H1 (cell line): ENCODE results near the gene SH2D4B. TPM values are rescaled to one million over a fixed set of nuclear protein-coding genes. Genes with fewer than 3 reads are reported as not detected.
"Not testable (repeated sequence)": the region's sequence is repeated elsewhere in the genome, so short reads cannot be mapped to it uniquely, and the experiment has no call there.

Source experiments
- CTCF ChIA-PET: fragments of 300-600 bp; sonication (Branson Sonifier 250); formaldehyde crosslinking; loops from one replicate; lab custom pipeline; 2021; ENCODE audit not compliant: partially characterized antibody; lab: Charles Lee
- POLR2A ChIA-PET: fragments of 300-600 bp; sonication (Branson Sonifier 250); formaldehyde crosslinking; loops from one replicate; lab custom pipeline; 2021; ENCODE audit warnings: inconsistent platforms; ENCODE audit not compliant: partially characterized antibody; lab: Charles Lee
- DNase-seq, 2 experiments: peaks; one replicate each; pipeline versions ENCODE4 v3.0.0 to v3.0.0-alpha.2; 2010 to 2022; ENCODE audit warnings: low spot score in 2 of 2, low read depth in 1 of 2, mixed read lengths in 1 of 2
- FAIRE-seq: peaks from 2 replicates; lab custom pipeline; 2011; peaks lifted over from hg19 to GRCh38; lab: Jason Lieb, UNC
- H2AFZ ChIP-seq: 2 replicates; pipeline ENCODE4 v1.8.1; 2012; ENCODE audit warnings: low read length, inconsistent platforms
- H2AK5ac ChIP-seq: 2 replicates; pipeline ENCODE4 v1.6.1; 2013; ENCODE audit warnings: low read depth, low read length
- H2BK120ac ChIP-seq: replicated peaks from 2 replicates; pipeline ENCODE3; 2013; ENCODE audit warnings: low read depth, low read length, inconsistent platforms
- H2BK12ac ChIP-seq: 2 replicates; pipeline ENCODE4 v1.6.1; 2013; ENCODE audit warnings: low read depth, low read length
- H2BK15ac ChIP-seq: 2 replicates; pipeline ENCODE4 v1.6.1; 2013; ENCODE audit warnings: low read length
- H2BK20ac ChIP-seq: 2 replicates; pipeline ENCODE4 v1.6.1; 2013; ENCODE audit warnings: low read length
- H2BK5ac ChIP-seq: 2 replicates; pipeline ENCODE4 v1.6.1; 2013; ENCODE audit warnings: low read depth, low read length
- H3K14ac ChIP-seq: 2 replicates; pipeline ENCODE4 v1.6.1; 2013; ENCODE audit warnings: inconsistent platforms; ENCODE audit not compliant: insufficient read length
- H3K18ac ChIP-seq: 2 replicates; pipeline ENCODE4 v1.6.1; 2013; ENCODE audit warnings: low read length; ENCODE audit errors: extremely low read depth
- H3K23ac ChIP-seq: 2 replicates; pipeline ENCODE4 v1.6.1; 2013; ENCODE audit warnings: inconsistent platforms; ENCODE audit not compliant: insufficient read length
- H3K23me2 ChIP-seq: 2 replicates; pipeline ENCODE4 v1.6.1; 2013; ENCODE audit warnings: low read depth, low read length
- H3K27ac ChIP-seq: 2 replicates; pipeline ENCODE4 v1.6.1; 2011; ENCODE audit warnings: low read depth, low read length, inconsistent platforms
- H3K27me3 ChIP-seq, 4 experiments: replicated peaks in 1 of 4; 1 replicate in 1 of 4; 2 replicates in 3 of 4; pipeline versions ENCODE4 v1.6.1 to v1.8.1; 2011 to 2013; ENCODE audit warnings: low read length in 3 of 4, mild to moderate bottlenecking in 3 of 4, inconsistent platforms in 2 of 4, mixed read lengths in 2 of 4, moderate library complexity in 1 of 4; ENCODE audit not compliant: control insufficient read depth in 3 of 4, insufficient read depth in 3 of 4; ENCODE audit errors: extremely low read depth in 1 of 4
- H3K36me3 ChIP-seq, 4 experiments: 2 replicates each; pipeline versions ENCODE4 v1.6.1 to v1.8.1; 2011 to 2013; ENCODE audit warnings: mild to moderate bottlenecking in 4 of 4, low read length in 3 of 4, moderate library complexity in 2 of 4, control low read depth in 1 of 4, inconsistent platforms in 1 of 4; ENCODE audit not compliant: insufficient read depth in 4 of 4, control insufficient read depth in 2 of 4
- H3K4ac ChIP-seq: replicated peaks from 2 replicates; pipeline ENCODE3; 2013; ENCODE audit warnings: low read length, low read depth, mixed read lengths, inconsistent platforms; ENCODE audit not compliant: insufficient read length
- H3K4me1 ChIP-seq, 4 experiments: replicated peaks in 1 of 4; 1 replicate in 1 of 4; 2 replicates in 3 of 4; pipeline versions ENCODE4 v1.6.1 to v1.8.1; 2011 to 2013; ENCODE audit warnings: low read length in 3 of 4, inconsistent platforms in 2 of 4, mixed read lengths in 1 of 4; ENCODE audit not compliant: insufficient read depth in 4 of 4, control insufficient read depth in 3 of 4
- H3K4me2 ChIP-seq, 2 experiments: 2 replicates each; pipeline versions ENCODE4 v1.6.1 to v1.8.1; 2011 to 2013; ENCODE audit warnings: low read depth in 2 of 2, low read length in 2 of 2, control low read depth in 1 of 2, inconsistent platforms in 1 of 2, mild to moderate bottlenecking in 1 of 2; ENCODE audit not compliant: insufficient read depth in 1 of 2
- H3K4me3 ChIP-seq, 4 experiments: fragments of 200-600, 300-600 bp in 1 of 4; sonication (generic), shearing (Covaris generic), sonication (Bioruptor Twin) in 1 of 4; 2 replicates each; pipeline versions ENCODE4 v1.5.1 to v1.8.1; 2011 to 2016; ENCODE audit warnings: low read length in 4 of 4, low read depth in 3 of 4, control low read depth in 2 of 4, inconsistent platforms in 2 of 4, mild to moderate bottlenecking in 2 of 4, mixed read lengths in 1 of 4, moderate library complexity in 1 of 4; ENCODE audit not compliant: insufficient read depth in 2 of 4; ENCODE audit errors: extremely low read depth in 1 of 4
- H3K56ac ChIP-seq: replicated peaks from 2 replicates; pipeline ENCODE3; 2013; ENCODE audit warnings: low read depth, mild to moderate bottlenecking, mixed read lengths, low read length, inconsistent platforms; ENCODE audit not compliant: insufficient read length
- H3K79me1 ChIP-seq: 2 replicates; pipeline ENCODE4 v1.6.1; 2013; ENCODE audit warnings: low read depth, low read length, control low read depth
- H3K79me2 ChIP-seq, 2 experiments: 2 replicates each; pipeline versions ENCODE4 v1.6.1 to v1.8.1; 2012 to 2013; ENCODE audit warnings: low read length in 2 of 2, mild to moderate bottlenecking in 2 of 2, inconsistent platforms in 1 of 2; ENCODE audit not compliant: insufficient read depth in 2 of 2, control insufficient read depth in 1 of 2
- H3K9ac ChIP-seq, 4 experiments: replicated peaks in 1 of 4; 1 replicate in 1 of 4; 2 replicates in 3 of 4; pipeline versions ENCODE4 v1.6.1 to v1.8.1; 2011 to 2013; ENCODE audit warnings: low read depth in 3 of 4, low read length in 3 of 4, control low read depth in 2 of 4, mild to moderate bottlenecking in 2 of 4, moderate library complexity in 2 of 4, inconsistent platforms in 1 of 4; ENCODE audit errors: extremely low read depth in 1 of 4
- H3K9me3 ChIP-seq, 2 experiments: 2 replicates each; pipeline versions ENCODE4 v1.6.1 to v1.8.1; 2012 to 2013; ENCODE audit warnings: mild to moderate bottlenecking in 2 of 2, moderate library complexity in 2 of 2, control low read depth in 1 of 2, inconsistent platforms in 1 of 2, low read depth in 1 of 2, low read length in 1 of 2, mixed read lengths in 1 of 2; ENCODE audit not compliant: insufficient read depth in 2 of 2
- H4K20me1 ChIP-seq, 2 experiments: replicated peaks in 1 of 2; 2 replicates each; pipeline versions ENCODE3 to v1.8.1; 2011 to 2013; ENCODE audit warnings: inconsistent platforms in 2 of 2, low read length in 2 of 2, mild to moderate bottlenecking in 1 of 2; ENCODE audit not compliant: insufficient read depth in 2 of 2, control insufficient read depth in 1 of 2
- H4K5ac ChIP-seq: 2 replicates; pipeline ENCODE4 v1.6.1; 2013; ENCODE audit warnings: low read length, low read depth, mixed read lengths, inconsistent platforms; ENCODE audit not compliant: insufficient read length
- H4K8ac ChIP-seq: 2 replicates; pipeline ENCODE4 v1.8.0; 2013; ENCODE audit warnings: mild to moderate bottlenecking, moderate library complexity, low read length, inconsistent platforms; ENCODE audit not compliant: insufficient read depth; ENCODE audit errors: extremely low read depth
- H4K91ac ChIP-seq: replicated peaks from 2 replicates; pipeline ENCODE3; 2013; ENCODE audit warnings: low read length, mixed read lengths, inconsistent platforms; ENCODE audit not compliant: insufficient read length
- EZH2 ChIP-seq: fragments of 200-600 bp; sonication (generic); IDR thresholded peaks from 2 replicates; pipeline ENCODE4 v1.7.1; 2012; ENCODE audit warnings: low read depth, mild to moderate bottlenecking, moderate library complexity, low read length, inconsistent platforms; ENCODE audit not compliant: severe bottlenecking
- KDM4A ChIP-seq: IDR thresholded peaks from one replicate; pipeline ENCODE4 v1.7.1; 2012; ENCODE audit warnings: low read depth, mild to moderate bottlenecking, moderate library complexity, low read length, inconsistent platforms; ENCODE audit not compliant: severe bottlenecking
- POLR2A ChIP-seq, 2 experiments: IDR thresholded peaks; 1 replicate in 1 of 2; 2 replicates in 1 of 2; pipeline ENCODE4 v1.6.1; 2011; ENCODE audit warnings: low read depth in 2 of 2, low read length in 2 of 2, mild to moderate bottlenecking in 2 of 2; ENCODE audit errors: control extremely low read depth in 1 of 2
- RXRA ChIP-seq: IDR thresholded peaks from 2 replicates; pipeline ENCODE4 v1.6.1; 2011; ENCODE audit warnings: low read depth, mild to moderate bottlenecking, low read length, moderate library complexity; ENCODE audit not compliant: insufficient read depth
- TBP ChIP-seq: IDR thresholded peaks from 2 replicates; pipeline ENCODE4 v1.6.1; 2011; ENCODE audit warnings: low read depth, low read length, improper control_type of control experiment
- WGBS, 2 experiments: shearing (Covaris generic) in 1 of 2; methylation state at CpG; one replicate each; pipeline versions ENCODE4 v1.1.6 to v1.1.7; 2013 to 2015; ENCODE audit warnings: low lambda C conversion rate in 2 of 2, mixed read lengths in 2 of 2, inconsistent platforms in 1 of 2, low coverage in 1 of 2, missing lambda C conversion rate in 1 of 2; ENCODE audit not compliant: insufficient replicate concordance in 2 of 2, insufficient coverage in 1 of 2, insufficient read length in 1 of 2; ENCODE audit errors: extremely low coverage in 1 of 2, missing lambda C conversion rate in 1 of 2; 5-methylcytosine and 5-hydroxymethylcytosine counted together
- polyA plus RNA-seq, 7 experiments: library from polyadenylated mRNA; depleted of rRNA in 3 of 7; stranded (reverse) in 5 of 7; unstranded in 2 of 7; fragments of >200 nt in 5 of 7; fragments of 200-250 nt in 2 of 7; gene quantifications; 1 replicate in 5 of 7; 2 replicates in 1 of 7; 4 replicates in 1 of 7; pipeline versions ENCODE4 v1.2.1 to v1.2.3, GENCODE V29; 2011 to 2013; ENCODE audit warnings: missing spikeins in 2 of 7, mixed read lengths in 2 of 7
- total RNA-seq: library from RNA; stranded (reverse); fragmentation: NEBNext Ultra II Directional; extraction: Animal tissue kit (Norgen Biotek cat#: 25700); gene quantifications from 2 replicates; pipeline ENCODE4 v1.2.1, GENCODE V29; 2021

Gene SH2D4B
- total and polyA plus RNA-seq, 2 of the 8 experiments (the other 6 are each of a cell fraction or from before 2014, with no cell fraction given): 0.06 to 0.13 TPM

DNA sequence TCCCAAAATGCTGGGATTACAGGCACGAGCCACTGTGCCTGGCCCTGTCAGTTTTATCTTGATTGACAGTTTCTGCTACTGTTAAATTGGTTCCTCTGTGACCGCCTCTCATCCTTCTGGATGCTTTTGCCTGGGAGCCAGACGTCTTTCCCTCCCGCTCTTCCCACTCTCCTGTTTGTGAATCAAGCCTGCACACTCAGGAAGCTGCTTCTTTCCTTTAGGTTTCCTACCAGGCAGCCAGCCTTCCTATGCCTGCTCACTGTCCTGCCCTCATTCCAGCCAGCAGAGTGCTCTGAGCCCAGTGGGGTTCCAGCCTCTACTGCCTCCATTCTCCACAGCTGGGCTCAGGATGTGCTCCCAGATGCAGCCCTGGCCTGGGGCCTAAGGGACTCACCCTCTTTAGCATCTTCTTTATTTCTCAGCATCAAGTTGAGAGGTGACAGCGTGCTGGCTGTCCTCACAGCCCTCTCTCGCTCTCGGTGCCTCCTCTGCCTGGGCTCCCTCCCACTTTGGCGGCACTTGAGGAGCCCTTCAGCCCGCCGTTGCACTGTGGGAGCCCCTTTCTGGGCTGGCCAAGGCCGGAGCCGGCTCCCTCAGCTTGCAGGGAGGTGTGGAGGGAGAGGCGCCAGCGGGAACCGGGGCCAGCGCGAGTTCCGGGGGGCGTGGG is 5.1 kb downstream of the SH2D4B start (continued):
- TF ChIP-seq RXRA (no peak), TBP (no peak), POLR2A (IDR thresholded peaks at IDR 0.05; ENCODE audit: control extremely low read depth in 1 of 2, low read depth in 2 of 2, low read length in 2 of 2) (no peak), EZH2 (no peak), KDM4A (no peak)

DNA sequence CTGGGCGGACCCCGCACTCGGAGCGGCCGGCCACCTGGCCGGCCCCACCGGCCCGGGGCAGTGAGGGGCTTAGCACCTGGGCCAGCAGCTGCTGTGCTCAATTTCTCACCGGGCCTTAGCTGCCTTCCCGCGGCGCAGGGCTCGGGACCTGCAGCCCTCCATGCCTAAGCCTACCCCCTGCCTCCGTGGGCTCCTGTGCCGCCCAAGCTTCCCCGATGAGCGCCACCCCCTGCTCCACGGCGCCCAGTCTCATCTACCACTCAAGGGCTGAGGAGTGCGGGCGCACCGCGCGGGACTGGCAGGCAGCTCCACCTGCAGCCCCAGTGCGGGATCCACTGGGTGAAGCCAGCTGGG is 5.6 kb downstream of the SH2D4B start:
- CTCF ChIA-PET: interaction anchor here (0.6 to 2.0 kb wide), 4 partner anchors 17 to 85 kb away, joined by 3 to 8 read pairs (median 5); no protein-coding TSS in a partner anchor

More for the DNA sequence above, 5.6 kb downstream of the SH2D4B start:
- H3K14ac ChIP-seq, H3K4me1 ChIP-seq, H2BK15ac ChIP-seq, POLR2A ChIA-PET, H3K23me2 ChIP-seq, H3K56ac ChIP-seq, H3K4me3 ChIP-seq, H2AFZ ChIP-seq, H3K4me2 ChIP-seq, FAIRE-seq, H2BK120ac ChIP-seq, H3K23ac ChIP-seq, H3K27me3 ChIP-seq, H3K27ac ChIP-seq, H3K79me1 ChIP-seq, H4K91ac ChIP-seq, H3K36me3 ChIP-seq, H3K18ac ChIP-seq, H4K5ac ChIP-seq, H3K4ac ChIP-seq, H3K9me3 ChIP-seq, H4K8ac ChIP-seq, H2AK5ac ChIP-seq, H2BK20ac ChIP-seq, H2BK5ac ChIP-seq, H2BK12ac ChIP-seq, H3K9ac ChIP-seq, H4K20me1 ChIP-seq, H3K79me2 ChIP-seq: not testable (repeated sequence)
- 90% methylated on average over 25 of the region's 25 CpGs; no CpG with 5 or more reads in 1 of the 2 experiments for WGBS, 2 experiments
- peak in 1 of 2 experiments; percentile 20 for DNase-seq
